B cell (primary cell): ENCODE results near the gene CFAP54. TPM values are rescaled to one million over a fixed set of nuclear protein-coding genes. Genes with fewer than 3 reads are reported as not detected.

ENCODE experiments used
- ATAC-seq: fragments of 200-7000 bp; cut with Tn5 transposase; one replicate; pipeline ENCODE4 v1.10.0; 2021; ENCODE audit warnings: low read depth, mild to moderate bottlenecking, moderate number of reproducible peaks, moderate library complexity
- CTCF ChIA-PET: fragments of 350-600 bp; sonication (Branson Sonifier 250); formaldehyde crosslinking; loops from one replicate; lab custom pipeline; 2021; ENCODE audit warnings: antibody characterized with exemption, inconsistent platforms; lab: Charles Lee
- POLR2A ChIA-PET: fragments of 350-600 bp; sonication (Branson Sonifier 250); formaldehyde crosslinking; loops from one replicate; lab custom pipeline; 2021; ENCODE audit warnings: antibody characterized with exemption; lab: Charles Lee
- DNase-seq: peaks from one replicate; pipeline ENCODE4 v3.0.0; 2013
- H2AFZ ChIP-seq: 2 replicates; pipeline ENCODE4 v1.6.1; 2012; ENCODE audit warnings: mild to moderate bottlenecking, low read depth, low read length; ENCODE audit not compliant: insufficient read depth, poor library complexity, severe bottlenecking
- H3K27ac ChIP-seq, 2 donors: 1 replicate in 1 of 2; 2 replicates in 1 of 2; pipeline ENCODE4 v1.5.1; 2012 to 2013; ENCODE audit warnings: low read length in 2 of 2, mild to moderate bottlenecking in 2 of 2, moderate library complexity in 1 of 2
- H3K27me3 ChIP-seq, 4 experiments: fragments of 200-600 bp in 1 of 4; sonication (generic) in 1 of 4; replicated peaks in 1 of 4; 1 replicate in 2 of 4; 2 replicates in 2 of 4; pipeline versions ENCODE4 v1.6.1 to v1.7.0; 2013 to 2016; ENCODE audit warnings: low read length in 3 of 4, mild to moderate bottlenecking in 2 of 4, mixed read lengths in 1 of 4, moderate library complexity in 1 of 4; ENCODE audit not compliant: insufficient read depth in 4 of 4, control insufficient read depth in 3 of 4; ENCODE audit errors: control extremely low read depth in 1 of 4
- H3K36me3 ChIP-seq, 2 experiments: replicated peaks in 1 of 2; 1 replicate in 1 of 2; 2 replicates in 1 of 2; pipeline versions ENCODE4 v1.6.1 to v1.7.1; 2013; ENCODE audit warnings: low read length in 1 of 2; ENCODE audit not compliant: insufficient read depth in 2 of 2, control insufficient read depth in 1 of 2; ENCODE audit errors: control extremely low read depth in 1 of 2, extremely low read depth in 1 of 2
- H3K4me1 ChIP-seq, 2 donors: fragments of 200-600 bp in 1 of 2; sonication (generic) in 1 of 2; 1 replicate in 1 of 2; 2 replicates in 1 of 2; pipeline versions ENCODE4 v1.5.1 to v1.6.1; 2013 to 2017; ENCODE audit warnings: low read length in 2 of 2; ENCODE audit not compliant: control insufficient read depth in 2 of 2, insufficient read depth in 2 of 2
- H3K4me2 ChIP-seq: replicated peaks from 2 replicates; pipeline ENCODE3; 2012; ENCODE audit warnings: mild to moderate bottlenecking, low read depth, low read length; ENCODE audit not compliant: poor library complexity, severe bottlenecking
- H3K4me3 ChIP-seq, 5 experiments: fragments of 200-600 bp in 1 of 5; sonication (generic) in 1 of 5; 1 replicate in 3 of 5; 2 replicates in 2 of 5; pipeline versions ENCODE4 v1.5.1 to v1.7.0; 2011 to 2016; ENCODE audit warnings: low read length in 4 of 5, mild to moderate bottlenecking in 4 of 5, low read depth in 2 of 5, control low read depth in 1 of 5, moderate library complexity in 1 of 5; ENCODE audit not compliant: insufficient read depth in 1 of 5; ENCODE audit errors: control extremely low read depth in 1 of 5, extremely low read depth in 1 of 5
- H3K79me2 ChIP-seq: fragments of 200-600 bp; sonication (generic); one replicate; pipeline ENCODE4 v1.6.0; 2016; ENCODE audit warnings: low read length; ENCODE audit not compliant: control insufficient read depth, insufficient read depth
- H3K9ac ChIP-seq: fragments of 200-600 bp; sonication (generic); 2 replicates; pipeline ENCODE4 v1.6.1; 2017; ENCODE audit warnings: mild to moderate bottlenecking, low read length, moderate library complexity
- H3K9me3 ChIP-seq, 3 donors: one replicate each; pipeline versions ENCODE4 v1.6.1 to v1.7.1; 2013; ENCODE audit warnings: low read length in 2 of 3; ENCODE audit not compliant: control insufficient read depth in 2 of 3, insufficient read depth in 1 of 3; ENCODE audit errors: control extremely low read depth in 1 of 3
- H4K20me1 ChIP-seq: 2 replicates; pipeline ENCODE4 v1.6.0; 2012; ENCODE audit warnings: mild to moderate bottlenecking, low read length; ENCODE audit not compliant: insufficient read depth, control insufficient read depth, poor library complexity, severe bottlenecking
- H3K27ac Mint-ChIP-seq: one replicate; pipeline ENCODE4 v1.8.0; 2021; ENCODE audit warnings: mixed read lengths
- H3K27me3 Mint-ChIP-seq: one replicate; pipeline ENCODE4 v1.8.0; 2021; ENCODE audit warnings: mixed read lengths
- H3K4me1 Mint-ChIP-seq: one replicate; pipeline ENCODE4 v1.8.0; 2021; ENCODE audit warnings: mixed read lengths
- H3K4me3 Mint-ChIP-seq: one replicate; pipeline ENCODE4 v1.8.0; 2021; ENCODE audit warnings: mixed read lengths
- H3K9me3 Mint-ChIP-seq: one replicate; pipeline ENCODE4 v1.8.0; 2022; ENCODE audit warnings: mixed read lengths; ENCODE audit not compliant: insufficient read depth
- CTCF ChIP-seq: fragments of 200-600 bp; IDR thresholded peaks from one replicate; pipeline ENCODE4 v1.8.0; 2022; ENCODE audit warnings: antibody characterized with exemption, mild to moderate bottlenecking
- EZH2 ChIP-seq: IDR thresholded peaks from 2 replicates; pipeline ENCODE4 v1.6.1; 2012; ENCODE audit warnings: borderline replicate concordance, low read depth, mild to moderate bottlenecking, moderate library complexity, low read length; ENCODE audit not compliant: insufficient read depth, poor library complexity, severe bottlenecking
- WGBS: methylation state at CpG from one replicate; pipeline ENCODE4 v1.1.5; 2013; ENCODE audit warnings: missing lambda C conversion rate; ENCODE audit not compliant: insufficient coverage; 5-methylcytosine and 5-hydroxymethylcytosine counted together
- intact Hi-C: fragments of 100-400 bp; cut with micrococcal nuclease; formaldehyde crosslinking; loops from one replicate; pipeline ENCODE4 v1.10.0; 2022
- polyA plus RNA-seq: library from polyadenylated mRNA; depleted of rRNA; stranded (reverse); fragments of >200 nt; gene quantifications from 2 replicates; pipeline ENCODE4 v1.2.3, GENCODE V29; 2012
- total RNA-seq, 2 donors: library from RNA; stranded (reverse); fragments of 120-200 nt in 1 of 2; gene quantifications; 1 replicate in 1 of 2; 2 replicates in 1 of 2; pipeline versions ENCODE4 v1.2.3 to v1.2.4, GENCODE V29; 2013 to 2022

Gene CFAP54
- total and polyA plus RNA-seq, 2 donors (not counting 1 experiment from before 2014, with no cell fraction given) = 0.12 to 0.76 TPM

GRCh38 chr12:96506776-96507175, 17.4 kb downstream of the CFAP54 start:
- DNase-seq = no peak
- H3K4me2 ChIP-seq = no peak overlapping the region
- WGBS = 100% methylated on average over 1 of the region's 1 CpG
- peaks cover 4 to 9% of the 10 kb centered on the region in 2 donors for H3K4me1 ChIP-seq
- H3K4me3 ChIP-seq = no peak overlapping the region
- H3K9ac ChIP-seq = no peak overlapping the region
- intact Hi-C loops = no loop called here
- POLR2A ChIA-PET = interaction anchor here (0.6 to 0.7 kb wide), 2 partner anchors 20 to 1807 kb away, joined by 3 to 6 read pairs; no protein-coding TSS in a partner anchor
- H4K20me1 ChIP-seq = no peaks in the 10 kb centered on the region
- H2AFZ ChIP-seq = no peak overlapping the region
- H3K27me3 ChIP-seq = no peaks in the 10 kb centered on the region
- Mint-ChIP-seq H3K27ac (no peak overlapping the region), H3K27me3 (no peaks in the 10 kb centered on the region), H3K4me3 (no peak overlapping the region), H3K4me1 (peaks cover 9% of the 10 kb centered on the region), H3K9me3 (no peaks in the 10 kb centered on the region)
- no peaks in the 10 kb centered on the region for H3K79me2 ChIP-seq
- TF ChIP-seq EZH2 = no peak
- TF ChIP-seq CTCF = no peak
- H3K9me3 ChIP-seq = no peaks in the 10 kb centered on the region
- H3K27ac ChIP-seq = no peak overlapping the region
- no peaks in the 10 kb centered on the region for H3K36me3 ChIP-seq
- CTCF ChIA-PET = interaction anchor here (0.6 to 1.0 kb wide), 5 partner anchors 9 to 291 kb away, joined by 3 to 4 read pairs (median 3); no protein-coding TSS in a partner anchor
- ATAC-seq = no peak

GRCh38 chr12:96510306-96510764, 21.0 kb downstream of the CFAP54 start:
- ChIA-PET CTCF (interaction anchor here (0.7 kb wide), 1 partner anchor 591 kb away, joined by 3 read pairs; no protein-coding TSS in a partner anchor), POLR2A (no interaction called here)
- no peak overlapping the region for H2AFZ ChIP-seq
- Mint-ChIP-seq H3K27ac (no peak overlapping the region), H3K4me1 (peaks cover 14% of the 10 kb centered on the region), H3K9me3 (no peaks in the 10 kb centered on the region), H3K27me3 (no peaks in the 10 kb centered on the region), H3K4me3 (no peak overlapping the region)
- no peak for ATAC-seq
- H4K20me1 ChIP-seq = no peaks in the 10 kb centered on the region
- no peak overlapping the region for H3K4me3 ChIP-seq
- TF ChIP-seq CTCF (no peak), EZH2 (no peak)
- no peaks in the 10 kb centered on the region for H3K36me3 ChIP-seq
- no peak overlapping the region for H3K9ac ChIP-seq
- peaks cover 11% of the 10 kb centered on the region in 2 donors for H3K4me1 ChIP-seq
- no peak for DNase-seq
- H3K27ac ChIP-seq = no peak overlapping the region
- H3K79me2 ChIP-seq = no peaks in the 10 kb centered on the region
- H3K27me3 ChIP-seq = no peaks in the 10 kb centered on the region
- H3K9me3 ChIP-seq = no peaks in the 10 kb centered on the region
- intact Hi-C loops = loop anchor here (10.0 kb wide), 1 partner anchor 236 kb away; no protein-coding TSS in a partner anchor
- WGBS = 70% methylated on average over 2 of the region's 3 CpGs
- H3K4me2 ChIP-seq = no peak overlapping the region
